Measurements from ENCODE around the gene GNL1. TPM values are rescaled to one million over a fixed set of nuclear protein-coding genes. Genes with fewer than 3 reads are reported as not detected.
A peak's percentile ranks its signal among the peaks of the same experiment; 100 is the strongest.

The GNL1 gene, protein sequence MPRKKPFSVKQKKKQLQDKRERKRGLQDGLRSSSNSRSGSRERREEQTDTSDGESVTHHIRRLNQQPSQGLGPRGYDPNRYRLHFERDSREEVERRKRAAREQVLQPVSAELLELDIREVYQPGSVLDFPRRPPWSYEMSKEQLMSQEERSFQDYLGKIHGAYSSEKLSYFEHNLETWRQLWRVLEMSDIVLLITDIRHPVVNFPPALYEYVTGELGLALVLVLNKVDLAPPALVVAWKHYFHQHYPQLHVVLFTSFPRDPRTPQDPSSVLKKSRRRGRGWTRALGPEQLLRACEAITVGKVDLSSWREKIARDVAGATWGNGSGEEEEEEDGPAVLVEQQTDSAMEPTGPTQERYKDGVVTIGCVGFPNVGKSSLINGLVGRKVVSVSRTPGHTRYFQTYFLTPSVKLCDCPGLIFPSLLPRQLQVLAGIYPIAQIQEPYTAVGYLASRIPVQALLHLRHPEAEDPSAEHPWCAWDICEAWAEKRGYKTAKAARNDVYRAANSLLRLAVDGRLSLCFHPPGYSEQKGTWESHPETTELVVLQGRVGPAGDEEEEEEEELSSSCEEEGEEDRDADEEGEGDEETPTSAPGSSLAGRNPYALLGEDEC
- 46.5 TPM for polyA plus RNA-seq (2013)

GRCh38 chr6:30556066-30556905 lies at the start of gene GNL1:
TSS of gene GNL1 (minus strand) at chr6:30556489. CDS start at chr6:30556203, 286 bp downstream.
- H3K4me3 ChIP-seq (ENCODE audit: control insufficient read depth in 1 of 7, extremely low read depth in 1 of 7, insufficient read depth in 4 of 7, low read depth in 2 of 7, low read length in 6 of 7) = peak within 1 kb of the TSS; percentile 86 to 95 (median 89)
- 0% methylated on average over 64 of the region's 71 CpGs for WGBS (ENCODE audit: insufficient coverage)
- ChIA-PET CTCF (interaction anchor here (0.9 to 17.6 kb wide), 6 partner anchors 10 to 73 kb away, joined by 3 to 259 read pairs (median 8); partner anchors contain the start of gene ABCF1), POLR2A (interaction anchor here (0.6 to 1.9 kb wide), 8 partner anchors 11 to 164 kb away, joined by 3 to 8 read pairs (median 3); partner anchors contain the start of genes ABCF1 and MRPS18B)
- peak within 1 kb of the TSS; percentile 88 to 93 for H3K27ac ChIP-seq (ENCODE audit: insufficient read depth in 1 of 2, low read depth in 1 of 2, low read length in 2 of 2, poor library complexity in 1 of 2, severe bottlenecking in 2 of 2)
- H3K4me1 ChIP-seq (ENCODE audit: control extremely low read depth in 1 of 4, control insufficient read depth in 4 of 4, insufficient read depth in 4 of 4, low read length in 3 of 4) = peaks cover 8 to 30% (median 23%) of the 10 kb centered on the region in 4 experiments
- DNase-seq = peak; percentile 96 to 98 (median 97)
- H3K27me3 ChIP-seq (replicated peaks in 2 of 5; ENCODE audit: control insufficient read depth in 4 of 5, insufficient read depth in 5 of 5, low read length in 4 of 5) = no peaks in the 10 kb centered on the region
- no peaks in the 10 kb centered on the region for H3K9me3 ChIP-seq (ENCODE audit: control extremely low read depth in 1 of 5, control insufficient read depth in 4 of 5, insufficient read depth in 2 of 5, low read depth in 1 of 5, low read length in 4 of 5)
- H3K36me3 ChIP-seq (ENCODE audit: control insufficient read depth in 4 of 4, insufficient read depth in 4 of 4, low read length in 3 of 4) = peaks cover 10 to 33% (median 23%) of the 10 kb centered on the region in 4 experiments

DNA sequence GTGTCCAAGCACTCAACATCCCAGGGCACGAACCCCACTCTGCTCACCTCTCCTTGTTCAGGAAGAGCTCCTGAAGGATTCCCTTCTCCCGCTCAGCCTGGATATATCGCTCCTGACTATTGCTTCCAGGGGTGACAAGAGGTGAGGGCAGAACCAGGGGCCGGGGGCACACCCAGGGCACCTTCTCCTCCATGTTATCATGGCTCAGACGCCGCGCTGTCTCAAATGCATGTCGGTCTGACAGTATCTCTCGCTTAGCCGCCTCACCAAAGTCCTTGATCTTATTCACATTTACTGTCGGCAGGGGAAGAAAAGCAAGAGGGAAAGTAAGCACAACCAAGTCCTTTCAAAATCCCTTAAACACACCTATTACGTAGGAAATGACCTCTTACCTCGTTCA lies 47.7 kb upstream of the GNL1 start:
- 97% methylated on average over 13 of the region's 13 CpGs for WGBS (ENCODE audit: insufficient coverage)
- Histone ChIP-seq H3K27me3 (replicated peaks in 2 of 5; ENCODE audit: control insufficient read depth in 4 of 5, insufficient read depth in 5 of 5, low read length in 4 of 5) (no peaks in the 10 kb centered on the region), H3K4me1 (ENCODE audit: control extremely low read depth in 1 of 4, control insufficient read depth in 4 of 4, insufficient read depth in 4 of 4, low read length in 3 of 4) (peaks cover 0 to 7% (median under 1%) of the 10 kb centered on the region in 4 experiments), H3K4me3 (ENCODE audit: control insufficient read depth in 1 of 7, extremely low read depth in 1 of 7, insufficient read depth in 4 of 7, low read depth in 2 of 7, low read length in 6 of 7) (no peak overlapping the region), H3K27ac (ENCODE audit: insufficient read depth in 1 of 2, low read depth in 1 of 2, low read length in 2 of 2, poor library complexity in 1 of 2, severe bottlenecking in 2 of 2) (no peak overlapping the region), H3K36me3 (ENCODE audit: control insufficient read depth in 4 of 4, insufficient read depth in 4 of 4, low read length in 3 of 4) (peaks cover 34 to 86% (median 74%) of the 10 kb centered on the region in 4 experiments), H3K9me3 (ENCODE audit: control extremely low read depth in 1 of 5, control insufficient read depth in 4 of 5, insufficient read depth in 2 of 5, low read depth in 1 of 5, low read length in 4 of 5) (no peaks in the 10 kb centered on the region)
- no peak for DNase-seq
- POLR2A ChIA-PET = interaction anchor here (0.6 to 0.8 kb wide), 2 partner anchors 14 to 16 kb away, joined by 3 to 4 read pairs; partner anchors contain the start of genes MRPS18B and PPP1R10
- CTCF ChIA-PET = interaction anchor here (1.5 to 2.9 kb wide), 3 partner anchors 56 to 120 kb away, joined by 3 to 8 read pairs (median 3); no protein-coding TSS in a partner anchor

GRCh38 chr6:30601815-30602641 lies 45.7 kb upstream of the GNL1 start:
- H3K4me3 ChIP-seq (ENCODE audit: control insufficient read depth in 1 of 7, extremely low read depth in 1 of 7, insufficient read depth in 4 of 7, low read depth in 2 of 7, low read length in 6 of 7) = no peak overlapping the region
- no peak overlapping the region for H3K27ac ChIP-seq (ENCODE audit: insufficient read depth in 1 of 2, low read depth in 1 of 2, low read length in 2 of 2, poor library complexity in 1 of 2, severe bottlenecking in 2 of 2)
- peaks cover 0 to 7% (median under 1%) of the 10 kb centered on the region in 4 experiments for H3K4me1 ChIP-seq (ENCODE audit: control extremely low read depth in 1 of 4, control insufficient read depth in 4 of 4, insufficient read depth in 4 of 4, low read length in 3 of 4)
- WGBS (ENCODE audit: insufficient coverage) = 95% methylated on average over 22 of the region's 39 CpGs
- H3K9me3 ChIP-seq (ENCODE audit: control extremely low read depth in 1 of 5, control insufficient read depth in 4 of 5, insufficient read depth in 2 of 5, low read depth in 1 of 5, low read length in 4 of 5) = no peaks in the 10 kb centered on the region
- POLR2A ChIA-PET = interaction anchor here (1.1 to 1.2 kb wide), 2 partner anchors 11 to 12 kb away, joined by 5 to 6 read pairs; no protein-coding TSS in a partner anchor
- CTCF ChIA-PET = interaction anchor here (1.0 to 6.6 kb wide), 6 partner anchors 9 to 119 kb away, joined by 3 to 99 read pairs (median 4); partner anchors contain the start of gene PRR3
- no peak for DNase-seq
- H3K27me3 ChIP-seq (replicated peaks in 2 of 5; ENCODE audit: control insufficient read depth in 4 of 5, insufficient read depth in 5 of 5, low read length in 4 of 5) = no peaks in the 10 kb centered on the region
- peaks cover 29 to 70% (median 58%) of the 10 kb centered on the region in 4 experiments for H3K36me3 ChIP-seq (ENCODE audit: control insufficient read depth in 4 of 4, insufficient read depth in 4 of 4, low read length in 3 of 4)

- WGBS (ENCODE audit: insufficient coverage) = 51% methylated on average over 6 of the region's 6 CpGs
- no peak for DNase-seq
- POLR2A ChIA-PET = interaction anchor here (1.1 to 1.2 kb wide), 2 partner anchors 11 to 13 kb away, joined by 5 to 6 read pairs; no protein-coding TSS in a partner anchor
Observed at GRCh38 chr6:30601436-30601814, 45.1 kb upstream of the GNL1 start.

DNA sequence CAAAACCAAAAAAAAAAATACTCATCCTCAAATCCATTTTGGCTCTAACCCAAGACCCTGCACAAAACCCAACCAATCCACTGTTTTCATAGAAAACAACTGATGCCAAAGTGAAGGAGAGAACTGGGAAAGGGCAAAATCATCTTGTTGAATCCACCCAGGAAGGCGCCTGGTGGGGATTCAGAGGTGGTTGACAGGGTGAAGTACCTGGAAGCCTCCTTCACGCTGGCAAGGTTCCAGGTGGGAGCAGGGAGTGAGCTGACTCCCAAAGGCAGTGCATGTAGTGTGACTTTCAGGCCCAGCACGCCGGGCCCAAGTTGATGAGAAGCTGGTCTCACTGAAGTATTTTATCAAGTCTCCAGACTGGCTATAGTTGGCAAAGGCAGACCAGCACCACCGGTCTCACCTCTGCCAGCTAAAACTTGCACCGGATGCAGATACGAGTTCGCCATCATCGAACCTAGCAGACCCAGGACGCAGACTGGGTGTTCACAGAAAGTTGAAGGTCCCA lies 44.2 kb upstream of the GNL1 start:
- Histone ChIP-seq H3K27ac (ENCODE audit: insufficient read depth in 1 of 2, low read depth in 1 of 2, low read length in 2 of 2, poor library complexity in 1 of 2, severe bottlenecking in 2 of 2) (no peak overlapping the region), H3K4me1 (ENCODE audit: control extremely low read depth in 1 of 4, control insufficient read depth in 4 of 4, insufficient read depth in 4 of 4, low read length in 3 of 4) (peaks cover 0 to 7% (median under 1%) of the 10 kb centered on the region in 4 experiments), H3K9me3 (ENCODE audit: control extremely low read depth in 1 of 5, control insufficient read depth in 4 of 5, insufficient read depth in 2 of 5, low read depth in 1 of 5, low read length in 4 of 5) (no peaks in the 10 kb centered on the region), H3K4me3 (ENCODE audit: control insufficient read depth in 1 of 7, extremely low read depth in 1 of 7, insufficient read depth in 4 of 7, low read depth in 2 of 7, low read length in 6 of 7) (no peak overlapping the region), H3K36me3 (ENCODE audit: control insufficient read depth in 4 of 4, insufficient read depth in 4 of 4, low read length in 3 of 4) (peaks cover 20 to 56% (median 46%) of the 10 kb centered on the region in 4 experiments), H3K27me3 (replicated peaks in 2 of 5; ENCODE audit: control insufficient read depth in 4 of 5, insufficient read depth in 5 of 5, low read length in 4 of 5) (no peaks in the 10 kb centered on the region)
- ChIA-PET CTCF (interaction anchor here (0.6 to 6.6 kb wide), 12 partner anchors 8 to 147 kb away, joined by 3 to 99 read pairs (median 4); no protein-coding TSS in a partner anchor), POLR2A (no interaction called here)
- DNase-seq = no peak
- 96% methylated on average over 10 of the region's 10 CpGs for WGBS (ENCODE audit: insufficient coverage)

More at GRCh38 chr6:30601436-30601814, 45.1 kb upstream of the GNL1 start:
- Histone ChIP-seq H3K4me3 (ENCODE audit: control insufficient read depth in 1 of 7, extremely low read depth in 1 of 7, insufficient read depth in 4 of 7, low read depth in 2 of 7, low read length in 6 of 7) (no peak overlapping the region), H3K4me1 (ENCODE audit: control extremely low read depth in 1 of 4, control insufficient read depth in 4 of 4, insufficient read depth in 4 of 4, low read length in 3 of 4) (peaks cover 0 to 7% (median under 1%) of the 10 kb centered on the region in 4 experiments), H3K36me3 (ENCODE audit: control insufficient read depth in 4 of 4, insufficient read depth in 4 of 4, low read length in 3 of 4) (peaks cover 26 to 64% (median 54%) of the 10 kb centered on the region in 4 experiments), H3K27ac (ENCODE audit: insufficient read depth in 1 of 2, low read depth in 1 of 2, low read length in 2 of 2, poor library complexity in 1 of 2, severe bottlenecking in 2 of 2) (no peak overlapping the region), H3K9me3 (ENCODE audit: control extremely low read depth in 1 of 5, control insufficient read depth in 4 of 5, insufficient read depth in 2 of 5, low read depth in 1 of 5, low read length in 4 of 5) (no peaks in the 10 kb centered on the region), H3K27me3 (replicated peaks in 2 of 5; ENCODE audit: control insufficient read depth in 4 of 5, insufficient read depth in 5 of 5, low read length in 4 of 5) (no peaks in the 10 kb centered on the region)
- CTCF ChIA-PET = interaction anchor here (1.0 to 6.6 kb wide), 7 partner anchors 9 to 119 kb away, joined by 3 to 99 read pairs (median 4); partner anchors contain the start of gene PRR3
